ENCODE results near the gene ENTPD5.

DNA sequence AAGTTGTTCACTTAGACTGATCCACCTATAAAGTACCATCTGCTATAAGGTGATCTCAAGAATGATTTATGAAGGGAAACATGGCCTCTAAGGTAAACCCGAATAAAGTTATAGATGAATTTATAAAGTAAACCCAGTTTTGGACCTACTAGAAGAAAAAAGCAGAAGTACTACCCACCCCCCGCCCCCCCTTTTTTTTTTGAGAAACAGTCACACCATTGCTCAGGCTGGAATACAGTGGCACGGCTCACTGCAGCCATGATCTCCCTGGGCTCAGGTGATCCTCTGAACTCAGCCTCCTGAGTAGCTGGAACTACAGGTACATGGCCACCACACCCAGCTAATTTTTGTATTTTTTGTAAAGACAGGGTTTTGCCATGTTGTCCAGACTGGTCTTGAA is 3.9 kb downstream of the ENTPD5 start:
- TF ChIP-seq, protein P1, sequence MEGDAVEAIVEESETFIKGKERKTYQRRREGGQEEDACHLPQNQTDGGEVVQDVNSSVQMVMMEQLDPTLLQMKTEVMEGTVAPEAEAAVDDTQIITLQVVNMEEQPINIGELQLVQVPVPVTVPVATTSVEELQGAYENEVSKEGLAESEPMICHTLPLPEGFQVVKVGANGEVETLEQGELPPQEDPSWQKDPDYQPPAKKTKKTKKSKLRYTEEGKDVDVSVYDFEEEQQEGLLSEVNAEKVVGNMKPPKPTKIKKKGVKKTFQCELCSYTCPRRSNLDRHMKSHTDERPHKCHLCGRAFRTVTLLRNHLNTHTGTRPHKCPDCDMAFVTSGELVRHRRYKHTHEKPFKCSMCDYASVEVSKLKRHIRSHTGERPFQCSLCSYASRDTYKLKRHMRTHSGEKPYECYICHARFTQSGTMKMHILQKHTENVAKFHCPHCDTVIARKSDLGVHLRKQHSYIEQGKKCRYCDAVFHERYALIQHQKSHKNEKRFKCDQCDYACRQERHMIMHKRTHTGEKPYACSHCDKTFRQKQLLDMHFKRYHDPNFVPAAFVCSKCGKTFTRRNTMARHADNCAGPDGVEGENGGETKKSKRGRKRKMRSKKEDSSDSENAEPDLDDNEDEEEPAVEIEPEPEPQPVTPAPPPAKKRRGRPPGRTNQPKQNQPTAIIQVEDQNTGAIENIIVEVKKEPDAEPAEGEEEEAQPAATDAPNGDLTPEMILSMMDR (IDR thresholded peaks at IDR 0.05; ENCODE audit: poor library complexity), result no peak
- TF ChIP-seq EZH2 (IDR thresholded peaks at IDR 0.05; ENCODE audit: borderline replicate concordance) (no peak), EZH2phosphoT487 (IDR thresholded peaks at IDR 0.05; ENCODE audit: low read depth, severe bottlenecking, unreplicated experiment) (no peak)
